ENCODE data around the gene TMPRSS7. TPM values are rescaled to one million over a fixed set of nuclear protein-coding genes. Genes with fewer than 3 reads are reported as not detected.

TMPRSS7 gene
- total RNA-seq, 1 experiment from 2014 or later = not detected

DNA sequence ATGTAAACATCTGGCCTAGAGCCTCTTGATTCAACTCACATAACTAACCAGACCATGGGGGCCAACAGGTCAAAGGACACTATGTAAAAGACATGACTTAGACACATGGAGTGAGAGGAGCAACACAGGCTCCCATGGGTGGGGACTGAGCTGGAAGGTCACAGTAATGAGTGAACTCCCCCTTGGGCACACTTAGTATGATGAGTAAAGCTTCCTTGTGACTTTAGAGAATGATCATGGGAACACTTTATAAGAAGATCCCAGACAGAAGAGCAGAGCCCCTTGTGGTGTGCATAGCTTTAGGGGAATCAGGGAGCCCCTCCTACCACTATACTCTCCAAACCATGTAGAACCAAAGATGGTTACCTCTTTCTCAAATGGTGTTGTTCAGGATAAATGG, 88.3 kb downstream of the TMPRSS7 start:
- no peaks in the 10 kb centered on the region for H3K9me3 ChIP-seq (ENCODE audit: control insufficient read depth, insufficient read depth, low read depth, low read length)
- DNase-seq (ENCODE audit: low read depth, low spot score) = no peak
- TF ChIP-seq POLR2AphosphoS5 (IDR thresholded peaks at IDR 0.05; ENCODE audit: low read depth, low read length) (no peak), SIN3A (IDR thresholded peaks at IDR 0.05; ENCODE audit: borderline replicate concordance, insufficient read depth, low read depth, low read length) (no peak), REST (IDR thresholded peaks at IDR 0.05; ENCODE audit: insufficient read depth in 1 of 2, low read depth in 2 of 2, low read length in 1 of 2) (no peak), TCF7L2 (IDR thresholded peaks at IDR 0.05; ENCODE audit: low read depth, low read length) (no peak)
- TF ChIP-seq, protein P1, sequence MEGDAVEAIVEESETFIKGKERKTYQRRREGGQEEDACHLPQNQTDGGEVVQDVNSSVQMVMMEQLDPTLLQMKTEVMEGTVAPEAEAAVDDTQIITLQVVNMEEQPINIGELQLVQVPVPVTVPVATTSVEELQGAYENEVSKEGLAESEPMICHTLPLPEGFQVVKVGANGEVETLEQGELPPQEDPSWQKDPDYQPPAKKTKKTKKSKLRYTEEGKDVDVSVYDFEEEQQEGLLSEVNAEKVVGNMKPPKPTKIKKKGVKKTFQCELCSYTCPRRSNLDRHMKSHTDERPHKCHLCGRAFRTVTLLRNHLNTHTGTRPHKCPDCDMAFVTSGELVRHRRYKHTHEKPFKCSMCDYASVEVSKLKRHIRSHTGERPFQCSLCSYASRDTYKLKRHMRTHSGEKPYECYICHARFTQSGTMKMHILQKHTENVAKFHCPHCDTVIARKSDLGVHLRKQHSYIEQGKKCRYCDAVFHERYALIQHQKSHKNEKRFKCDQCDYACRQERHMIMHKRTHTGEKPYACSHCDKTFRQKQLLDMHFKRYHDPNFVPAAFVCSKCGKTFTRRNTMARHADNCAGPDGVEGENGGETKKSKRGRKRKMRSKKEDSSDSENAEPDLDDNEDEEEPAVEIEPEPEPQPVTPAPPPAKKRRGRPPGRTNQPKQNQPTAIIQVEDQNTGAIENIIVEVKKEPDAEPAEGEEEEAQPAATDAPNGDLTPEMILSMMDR (IDR thresholded peaks at IDR 0.05) = no peak
- no peak for ATAC-seq
- H3K36me3 ChIP-seq (ENCODE audit: control insufficient read depth, insufficient read depth, low read length) = no peaks in the 10 kb centered on the region
- in situ Hi-C loops (cut with HindIII; ENCODE audit: low pct_unique_long_range_greater_than_20kb, low sequenced_read_pairs) = no loop called here
- POLR2A ChIA-PET = no interaction called here
- no peaks in the 10 kb centered on the region for H3K27me3 ChIP-seq (ENCODE audit: control insufficient read depth, insufficient read depth, low read length)
- H3K4me1 ChIP-seq (ENCODE audit: control insufficient read depth, insufficient read depth, low read length) = no peaks in the 10 kb centered on the region; the same call in 1 of the 2 replicates
- CTCF ChIA-PET = no interaction called here
- no peak overlapping the region for H3K27ac ChIP-seq (ENCODE audit: low read length)
- BruUV-seq (replicated peaks) = no TSS peak
- H3K4me3 ChIP-seq (ENCODE audit: low read depth in 2 of 2, low read length in 2 of 2) = no peak overlapping the region
- intact Hi-C loops (cut with micrococcal nuclease; ENCODE audit: unreplicated experiment) = no loop called here

GRCh38 chr3:112123548-112123947, 89.0 kb downstream of the TMPRSS7 start:
- Histone ChIP-seq H3K4me1 (ENCODE audit: control insufficient read depth, insufficient read depth, low read length) (no peaks in the 10 kb centered on the region; the same call in 1 of the 2 replicates), H3K27me3 (ENCODE audit: control insufficient read depth, insufficient read depth, low read length) (no peaks in the 10 kb centered on the region), H3K27ac (ENCODE audit: low read length) (no peak overlapping the region), H3K4me3 (ENCODE audit: low read depth in 2 of 2, low read length in 2 of 2) (no peak overlapping the region), H3K9me3 (ENCODE audit: control insufficient read depth, insufficient read depth, low read depth, low read length) (no peaks in the 10 kb centered on the region), H3K36me3 (ENCODE audit: control insufficient read depth, insufficient read depth, low read length) (no peaks in the 10 kb centered on the region)
- CTCF ChIA-PET = no interaction called here
- POLR2A ChIA-PET = no interaction called here
- no peak for DNase-seq (ENCODE audit: low read depth, low spot score)
- TF ChIP-seq, protein P1 (IDR thresholded peaks at IDR 0.05) = no peak
- no peak for TF ChIP-seq SIN3A (IDR thresholded peaks at IDR 0.05; ENCODE audit: borderline replicate concordance, insufficient read depth, low read depth, low read length)
- TF ChIP-seq TCF7L2 (IDR thresholded peaks at IDR 0.05; ENCODE audit: low read depth, low read length) = no peak
- TF ChIP-seq POLR2AphosphoS5 (IDR thresholded peaks at IDR 0.05; ENCODE audit: low read depth, low read length) = no peak
- no peak for TF ChIP-seq REST (IDR thresholded peaks at IDR 0.05; ENCODE audit: insufficient read depth in 1 of 2, low read depth in 2 of 2, low read length in 1 of 2)
- intact Hi-C loops (cut with micrococcal nuclease; ENCODE audit: unreplicated experiment) = no loop called here
- no peak for ATAC-seq
- no TSS peak for BruUV-seq (replicated peaks)
- in situ Hi-C loops (cut with HindIII; ENCODE audit: low pct_unique_long_range_greater_than_20kb, low sequenced_read_pairs) = no loop called here
